Suppressor macrophage treated with lipopolysaccharide for 4 hours (primary cell): ENCODE results near the gene ARMC8.

Source experiments
- DNase-seq: peaks from one replicate; pipeline ENCODE4 v3.0.0-alpha.2; 2020

ARMC8 gene

GRCh38 chr3:138317687-138318086 is 130.6 kb downstream of the ARMC8 start:
- no peak for DNase-seq

DNA sequence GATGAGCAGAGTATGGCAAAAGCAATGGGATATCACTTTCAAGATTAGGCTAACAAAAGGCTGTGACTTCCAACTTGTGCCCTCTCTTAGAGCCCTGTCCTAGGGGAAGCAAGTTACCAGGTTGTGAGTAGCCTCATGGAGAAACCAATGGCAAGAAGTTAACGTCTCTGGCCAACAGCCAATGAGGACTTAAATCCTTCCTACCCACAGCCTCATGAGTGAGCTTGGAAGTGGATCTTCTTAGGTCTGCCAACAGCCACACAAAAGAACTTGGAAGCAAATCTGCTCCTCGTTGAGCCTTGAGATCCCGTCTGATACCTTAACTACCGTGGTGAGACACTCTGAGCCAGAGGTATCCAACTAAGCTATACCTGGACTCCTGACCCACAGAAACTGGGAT is 136.9 kb downstream of the ARMC8 start:
- no peak for DNase-seq

DNA sequence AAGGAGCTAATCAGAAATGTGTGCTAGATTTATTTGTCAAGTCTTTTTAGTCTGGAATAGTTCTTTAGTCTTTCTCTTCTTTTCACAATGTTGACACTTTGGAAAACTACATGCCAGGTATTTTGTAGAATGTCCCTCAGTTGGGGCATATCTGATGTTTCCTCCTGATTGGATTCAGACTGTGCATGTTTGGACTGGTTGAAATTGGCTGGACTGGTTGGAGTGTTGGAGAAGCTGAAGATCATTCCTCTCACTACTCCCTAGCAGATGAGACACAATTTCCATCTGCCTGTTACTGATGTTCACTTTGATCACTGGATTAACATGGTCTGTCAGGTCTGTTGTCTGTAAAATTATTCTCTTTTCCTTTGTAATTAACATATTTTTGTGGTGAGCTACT is 138.9 kb downstream of the ARMC8 start:
- no peak for DNase-seq

GRCh38 chr3:138326866-138327595 is 139.9 kb downstream of the ARMC8 start:
- DNase-seq, result no peak

GRCh38 chr3:138327831-138328230 is 140.7 kb downstream of the ARMC8 start:
- no peak for DNase-seq

GRCh38 chr3:138328341-138328740 is 141.2 kb downstream of the ARMC8 start:
- peak; percentile 26 for DNase-seq

GRCh38 chr3:138329127-138329983 is 142.3 kb downstream of the ARMC8 start, which contains the start of gene NME9:
Gene NME9 (minus strand): TSS chr3:138329851. CDS start chr3:138329335, 516 bp downstream.
- DNase-seq, result peak; percentile 59

DNA sequence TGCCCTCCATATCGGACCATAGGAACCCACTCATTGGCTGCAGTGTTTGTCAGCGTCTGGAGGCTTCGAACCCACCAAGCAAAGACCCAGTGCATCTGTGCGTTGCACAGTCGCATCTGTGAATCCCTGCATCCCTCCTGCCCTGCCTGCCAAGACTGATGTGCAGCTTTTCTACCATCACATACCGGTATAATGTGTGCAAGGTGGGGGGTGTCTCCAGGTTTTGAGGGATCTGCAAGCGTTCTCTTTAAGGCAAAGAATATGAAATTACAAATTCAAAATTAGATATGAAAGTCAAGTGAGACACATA is 142.8 kb downstream of the ARMC8 start:
- DNase-seq, result no peak

- peak; percentile 12 for DNase-seq
Measured at GRCh38 chr3:138331143-138331894, 144.2 kb downstream of the ARMC8 start.

DNA sequence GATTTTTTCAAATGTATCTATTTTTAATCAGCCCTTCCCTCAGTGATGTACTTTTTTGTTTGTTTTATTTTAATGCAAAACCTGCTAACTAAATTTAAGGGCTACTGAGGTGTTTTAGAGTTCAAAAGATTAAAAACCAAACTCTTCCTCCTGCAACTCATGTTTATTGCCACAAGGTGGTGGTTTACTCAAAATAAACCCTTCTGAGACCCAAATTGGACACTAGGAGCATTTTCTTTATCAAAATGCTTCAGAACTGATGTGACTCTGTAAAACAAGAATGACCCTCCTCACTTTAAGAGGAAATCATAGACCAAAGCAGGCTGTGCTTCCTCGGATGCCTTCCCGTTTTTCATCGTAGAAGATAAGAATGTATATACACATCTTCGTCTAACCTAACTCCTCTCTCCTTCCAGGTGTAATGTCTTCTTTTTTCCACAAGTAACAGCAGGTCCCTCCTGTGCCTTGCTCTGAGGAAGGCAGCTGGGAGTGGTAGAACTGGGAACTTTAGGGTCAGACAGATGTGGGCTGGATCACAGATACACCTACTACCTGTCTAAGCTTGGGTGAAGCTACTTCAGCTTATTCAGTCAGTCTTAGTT is 145.5 kb downstream of the ARMC8 start:
- peak; percentile 64 for DNase-seq

DNA sequence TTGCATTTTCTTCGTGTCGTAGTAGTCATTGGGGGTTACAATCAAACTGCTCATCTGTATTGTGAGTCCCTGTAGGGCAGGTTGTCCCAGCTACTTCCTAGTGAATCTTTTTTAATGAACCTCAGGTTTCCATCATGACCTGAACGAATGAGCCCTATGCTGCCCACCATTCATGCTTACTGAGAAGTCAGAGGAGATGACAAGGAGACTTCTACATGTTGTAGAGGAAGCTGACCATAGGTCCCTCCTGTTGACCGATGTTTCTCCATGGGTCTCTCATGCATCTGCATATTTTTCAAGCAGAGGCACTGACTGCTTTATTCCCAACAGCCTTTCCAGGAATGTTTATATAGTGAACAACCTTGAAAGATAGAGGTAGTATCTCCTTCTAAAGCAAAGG is 147.5 kb downstream of the ARMC8 start:
- no peak for DNase-seq

GRCh38 chr3:138336454-138336999 is 149.4 kb downstream of the ARMC8 start:
- no peak for DNase-seq

- no peak for DNase-seq
Measured at GRCh38 chr3:138338244-138338643, 151.1 kb downstream of the ARMC8 start.

GRCh38 chr3:138338811-138339210 is 151.7 kb downstream of the ARMC8 start:
- DNase-seq, result no peak

DNA sequence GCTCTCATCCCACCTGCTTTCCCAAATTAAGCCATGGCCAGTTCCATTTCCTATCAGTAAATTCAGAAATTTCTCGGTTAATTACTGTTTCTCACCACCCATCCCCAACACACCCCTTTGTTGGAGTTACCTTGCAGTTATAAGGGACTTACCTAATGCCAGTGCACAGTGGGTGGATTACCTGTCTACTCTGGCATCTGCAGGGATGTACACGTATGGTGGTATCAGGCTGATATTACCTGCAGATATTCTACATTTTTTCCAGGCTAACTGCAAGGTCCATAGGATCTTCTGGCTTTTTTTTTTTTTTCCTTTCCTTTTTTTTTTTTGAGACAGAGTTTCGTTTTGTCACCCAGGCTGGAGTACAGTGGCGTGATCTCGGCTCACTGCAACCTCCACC is 153.4 kb downstream of the ARMC8 start:
- no peak for DNase-seq

- no peak for DNase-seq
Measured at GRCh38 chr3:138344754-138345153, 157.7 kb downstream of the ARMC8 start.
